Measurements from ENCODE around the gene ELAPOR1. TPM values are rescaled to one million over a fixed set of nuclear protein-coding genes. Genes with fewer than 3 reads are reported as not detected.

ELAPOR1 gene
- total RNA-seq, 1 donor from 2014 or later: 0.25 TPM

DNA sequence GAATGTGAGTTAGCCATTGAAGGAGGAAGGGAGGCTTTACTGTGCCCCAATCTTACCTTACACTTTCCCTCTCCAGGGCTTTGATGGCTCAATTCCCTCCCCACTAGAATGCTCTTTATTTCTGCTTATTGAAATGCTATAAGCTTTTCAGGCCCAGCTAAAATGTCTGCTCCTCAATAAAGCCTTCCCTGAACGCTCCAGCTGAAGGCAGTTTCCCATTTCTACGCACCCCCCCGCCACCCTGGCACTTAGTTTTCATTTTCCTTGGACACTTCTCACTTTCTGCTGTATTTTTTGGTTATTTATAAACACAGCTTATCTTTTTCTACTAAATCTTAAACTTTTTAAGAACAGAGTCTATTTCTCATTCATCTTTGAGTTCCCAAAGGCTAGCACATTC is 30.4 kb upstream of the ELAPOR1 start:
- TF ChIP-seq POLR2A (IDR thresholded peaks at IDR 0.05) (no peak), POLR2AphosphoS5 (IDR thresholded peaks at IDR 0.05; ENCODE audit: insufficient read depth in 1 of 2, low read depth in 1 of 2) (no peak), CTCF (IDR thresholded peaks at IDR 0.05) (no peak)
- Histone ChIP-seq H3K36me3 (no peaks in the 10 kb centered on the region), H3K27me3 (no peaks in the 10 kb centered on the region), H3K4me3 (no peak overlapping the region), H3K9me3 (no peaks in the 10 kb centered on the region), H3K27ac (no peak overlapping the region), H3K4me1 (peaks cover 7% of the 10 kb centered on the region)
- no peak for DNase-seq (ENCODE audit: extremely low spot score in 2 of 2)
- intact Hi-C loops (cut with DNase I): no loop called here

GRCh38 chr1:109083923-109084322 is 30.0 kb upstream of the ELAPOR1 start:
- H3K4me1 ChIP-seq: peaks cover 7% of the 10 kb centered on the region
- DNase-seq (ENCODE audit: extremely low spot score in 2 of 2): no peak
- H3K4me3 ChIP-seq: no peak overlapping the region
- TF ChIP-seq POLR2A (IDR thresholded peaks at IDR 0.05): no peak
- TF ChIP-seq CTCF (IDR thresholded peaks at IDR 0.05): no peak
- TF ChIP-seq POLR2AphosphoS5 (IDR thresholded peaks at IDR 0.05; ENCODE audit: insufficient read depth in 1 of 2, low read depth in 1 of 2): no peak
- H3K9me3 ChIP-seq: no peaks in the 10 kb centered on the region
- no peaks in the 10 kb centered on the region for H3K36me3 ChIP-seq
- no peak overlapping the region for H3K27ac ChIP-seq
- intact Hi-C loops (cut with DNase I): no loop called here
- H3K27me3 ChIP-seq: no peaks in the 10 kb centered on the region

GRCh38 chr1:109084563-109085517 is 29.1 kb upstream of the ELAPOR1 start:
- TF ChIP-seq CTCF (IDR thresholded peaks at IDR 0.05) (no peak), POLR2A (IDR thresholded peaks at IDR 0.05) (no peak), POLR2AphosphoS5 (IDR thresholded peaks at IDR 0.05; ENCODE audit: insufficient read depth in 1 of 2, low read depth in 1 of 2) (no peak)

DNA sequence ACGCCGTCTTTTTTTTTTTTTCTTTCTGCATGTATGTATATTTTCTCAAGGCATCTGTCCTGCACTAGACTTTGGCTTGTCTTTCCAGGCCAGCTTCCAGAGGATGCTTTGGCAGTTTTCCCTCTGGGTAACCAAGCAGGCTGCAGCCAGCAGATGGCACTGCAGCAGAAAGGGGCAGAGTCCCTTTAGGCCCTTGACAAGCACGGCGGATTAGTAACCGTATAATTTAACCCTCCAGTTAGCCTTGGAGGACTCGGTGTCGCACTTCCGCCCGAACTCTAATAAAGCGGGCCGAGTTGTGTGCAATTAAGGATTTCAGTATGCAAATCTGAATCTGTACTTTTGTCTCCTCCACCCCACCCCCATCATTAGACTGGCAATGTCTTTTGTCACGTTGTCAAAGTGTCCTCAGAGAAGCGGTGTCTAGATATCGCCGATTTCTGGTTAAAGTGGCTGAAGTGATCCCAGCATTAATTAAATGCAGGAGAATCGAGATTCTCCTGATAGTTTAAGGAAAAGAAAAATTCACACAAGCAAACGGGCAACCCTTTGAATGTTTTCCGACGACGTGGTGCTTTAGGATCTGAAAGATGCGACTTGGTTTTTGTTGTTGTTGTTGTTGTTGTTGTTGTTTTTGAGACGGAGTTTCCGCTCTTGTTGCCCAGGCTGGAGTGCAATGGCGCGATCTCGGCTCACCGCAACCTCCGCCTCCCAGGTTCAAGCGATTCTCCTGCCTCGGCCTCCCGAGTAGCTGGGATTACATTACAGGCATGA is 24.5 kb upstream of the ELAPOR1 start:
- no peak for DNase-seq (ENCODE audit: extremely low spot score in 2 of 2)
- TF ChIP-seq CTCF (IDR thresholded peaks at IDR 0.05): no peak
- no peak for TF ChIP-seq POLR2A (IDR thresholded peaks at IDR 0.05)
- no peak for TF ChIP-seq POLR2AphosphoS5 (IDR thresholded peaks at IDR 0.05; ENCODE audit: insufficient read depth in 1 of 2, low read depth in 1 of 2)
- H3K9me3 ChIP-seq: no peaks in the 10 kb centered on the region
- H3K4me3 ChIP-seq: peak overlapping the region; percentile 73 to 93
- H3K4me1 ChIP-seq: peaks cover 36% of the 10 kb centered on the region
- peak overlapping the region; percentile 95 for H3K27ac ChIP-seq
- no peaks in the 10 kb centered on the region for H3K27me3 ChIP-seq
- peaks cover 0 to 17% of the 10 kb centered on the region in 2 donors for H3K36me3 ChIP-seq
- intact Hi-C loops (cut with DNase I): no loop called here

More at GRCh38 chr1:109084563-109085517, 29.1 kb upstream of the ELAPOR1 start:
- H3K4me3 ChIP-seq: no peak overlapping the region
- no peaks in the 10 kb centered on the region for H3K9me3 ChIP-seq
- H3K36me3 ChIP-seq: no peaks in the 10 kb centered on the region
- intact Hi-C loops (cut with DNase I): no loop called here
- peaks cover 12% of the 10 kb centered on the region for H3K4me1 ChIP-seq
- DNase-seq (ENCODE audit: extremely low spot score in 2 of 2): no peak
- no peak overlapping the region for H3K27ac ChIP-seq
- H3K27me3 ChIP-seq: no peaks in the 10 kb centered on the region
